Adrenal gland (tissue), 5 donors: ENCODE results near the gene RAB3IL1.

ENCODE experiments used
- POLR2A ChIP-seq, 2 donors: fragments of 450-650 bp; IDR thresholded peaks; one replicate each; pipeline ENCODE4 v1.6.1; 2017; ENCODE audit warnings: antibody characterized with exemption in 2 of 2, mild to moderate bottlenecking in 2 of 2, moderate library complexity in 1 of 2
- TF ChIP-seq, protein P1 (sequence below), 6 experiments: fragments of 450-650 bp in 4 of 6; fragments of 200-600 bp in 2 of 6; sonication (generic) in 1 of 6; IDR thresholded peaks; 1 replicate in 5 of 6; 2 replicates in 1 of 6; pipeline versions ENCODE4 v1.5.1 to v1.8.0; 2016 to 2021; ENCODE audit warnings: antibody characterized with exemption in 6 of 6, mild to moderate bottlenecking in 2 of 6, moderate library complexity in 1 of 6
- donor health status: DM: no; HTN: no; CAD: no.

DNA sequence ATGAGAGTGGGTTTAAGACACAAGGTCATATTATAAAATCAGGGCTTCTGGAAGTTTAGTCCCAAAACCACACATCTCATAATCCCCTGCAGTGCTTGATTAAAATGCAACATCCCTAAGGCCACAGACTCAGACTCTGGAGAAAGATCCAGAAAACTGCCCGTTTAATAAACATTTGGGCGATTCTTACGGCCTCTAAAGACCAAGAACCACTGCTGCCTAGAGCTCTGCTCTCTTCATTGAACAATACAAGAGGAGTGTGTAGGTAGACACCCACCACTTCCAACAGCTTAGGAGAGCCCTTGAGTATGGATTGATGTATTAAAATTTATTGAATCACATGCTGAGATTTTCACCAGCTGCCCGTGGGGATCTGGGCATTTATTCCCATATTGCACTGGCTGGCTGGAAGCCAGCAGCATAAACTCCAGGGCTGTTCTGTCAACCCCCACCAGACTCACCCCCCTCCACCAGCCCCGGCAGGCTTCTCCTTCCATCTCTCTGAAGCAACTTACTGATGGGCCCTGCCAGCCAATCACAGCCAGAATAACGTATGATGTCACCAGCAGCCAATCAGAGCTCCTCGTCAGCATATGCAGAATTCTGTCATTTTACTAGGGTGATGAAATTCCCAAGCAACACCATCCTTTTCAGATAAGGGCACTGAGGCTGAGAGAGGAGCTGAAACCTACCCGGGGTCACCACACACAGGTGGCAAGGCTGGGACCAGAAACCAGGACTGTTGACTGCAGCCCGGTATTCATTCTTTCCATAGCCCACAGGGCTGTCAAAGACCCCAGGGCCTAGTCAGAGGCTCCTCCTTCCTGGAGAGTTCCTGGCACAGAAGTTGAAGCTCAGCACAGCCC is 32.0 kb upstream of the RAB3IL1 start:
- TF ChIP-seq, protein P1, sequence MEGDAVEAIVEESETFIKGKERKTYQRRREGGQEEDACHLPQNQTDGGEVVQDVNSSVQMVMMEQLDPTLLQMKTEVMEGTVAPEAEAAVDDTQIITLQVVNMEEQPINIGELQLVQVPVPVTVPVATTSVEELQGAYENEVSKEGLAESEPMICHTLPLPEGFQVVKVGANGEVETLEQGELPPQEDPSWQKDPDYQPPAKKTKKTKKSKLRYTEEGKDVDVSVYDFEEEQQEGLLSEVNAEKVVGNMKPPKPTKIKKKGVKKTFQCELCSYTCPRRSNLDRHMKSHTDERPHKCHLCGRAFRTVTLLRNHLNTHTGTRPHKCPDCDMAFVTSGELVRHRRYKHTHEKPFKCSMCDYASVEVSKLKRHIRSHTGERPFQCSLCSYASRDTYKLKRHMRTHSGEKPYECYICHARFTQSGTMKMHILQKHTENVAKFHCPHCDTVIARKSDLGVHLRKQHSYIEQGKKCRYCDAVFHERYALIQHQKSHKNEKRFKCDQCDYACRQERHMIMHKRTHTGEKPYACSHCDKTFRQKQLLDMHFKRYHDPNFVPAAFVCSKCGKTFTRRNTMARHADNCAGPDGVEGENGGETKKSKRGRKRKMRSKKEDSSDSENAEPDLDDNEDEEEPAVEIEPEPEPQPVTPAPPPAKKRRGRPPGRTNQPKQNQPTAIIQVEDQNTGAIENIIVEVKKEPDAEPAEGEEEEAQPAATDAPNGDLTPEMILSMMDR (IDR thresholded peaks at IDR 0.05), result no peak
- TF ChIP-seq POLR2A (IDR thresholded peaks at IDR 0.05), result no peak
